IMR-90 (cell line): ENCODE results near the gene SPATA18. TPM values are rescaled to one million over a fixed set of nuclear protein-coding genes. Genes with fewer than 3 reads are reported as not detected.

Experiments used
- ATAC-seq: fragments of 200-7000 bp; cut with Tn5 transposase; 2 replicates; pipeline ENCODE4 v1.9.1; 2020; ENCODE audit warnings: low read depth, mild to moderate bottlenecking, moderate library complexity
- BruUV-seq: library from RNA; stranded (reverse); fragments of 400-500 nt; replicated peaks from 2 replicates; lab custom pipeline; 2021; lab: Mats Ljungman, UMichigan
- CTCF ChIA-PET: fragments of 300-600 bp; formaldehyde crosslinking; extraction: SDS; loops from one replicate; lab custom pipeline; 2021; ENCODE audit warnings: antibody characterized with exemption; lab: Yijun Ruan, JAX
- POLR2A ChIA-PET: fragments of 300-600 bp; sonication (Branson Sonifier 250); formaldehyde crosslinking; loops from one replicate; lab custom pipeline; 2022; ENCODE audit warnings: antibody characterized with exemption; ENCODE audit not compliant: unreplicated experiment; lab: Charles Lee
- DNase-seq: peaks from one replicate; pipeline ENCODE4 v3.0.0; 2013
- H2AFZ ChIP-seq: replicated peaks from 2 replicates; pipeline ENCODE3; 2013; ENCODE audit warnings: low read length, mild to moderate bottlenecking; ENCODE audit not compliant: poor library complexity
- H2AK5ac ChIP-seq: 2 replicates; pipeline ENCODE4 v1.6.1; 2013; ENCODE audit warnings: low read depth, low read length, inconsistent platforms
- H2AK9ac ChIP-seq: replicated peaks from 2 replicates; pipeline ENCODE3; 2013; ENCODE audit warnings: mild to moderate bottlenecking, low read depth, low read length, moderate library complexity; ENCODE audit not compliant: poor library complexity
- H2BK120ac ChIP-seq: 2 replicates; pipeline ENCODE4 v1.6.1; 2013; ENCODE audit warnings: low read depth, low read length, inconsistent platforms
- H2BK15ac ChIP-seq: 3 replicates; pipeline ENCODE4 v1.6.1; 2013; ENCODE audit warnings: low read depth, low read length, inconsistent platforms
- H2BK20ac ChIP-seq: 2 replicates; pipeline ENCODE4 v1.6.1; 2013; ENCODE audit warnings: low read depth, mild to moderate bottlenecking, inconsistent platforms, low read length, moderate library complexity
- H2BK5ac ChIP-seq: 2 replicates; pipeline ENCODE4 v1.6.1; 2013; ENCODE audit warnings: mild to moderate bottlenecking, low read depth, low read length, inconsistent platforms; ENCODE audit not compliant: poor library complexity, severe bottlenecking
- H3K14ac ChIP-seq: replicated peaks from 2 replicates; pipeline ENCODE4 v1.6.1; 2013; ENCODE audit warnings: low read depth, low read length, inconsistent platforms
- H3K18ac ChIP-seq: 2 replicates; pipeline ENCODE4 v1.6.1; 2013; ENCODE audit warnings: low read depth, low read length, control low read depth
- H3K23ac ChIP-seq: 2 replicates; pipeline ENCODE4 v1.6.1; 2013; ENCODE audit warnings: low read depth, low read length, inconsistent platforms
- H3K27ac ChIP-seq: 2 replicates; pipeline ENCODE4 v1.5.1; 2013; ENCODE audit warnings: mild to moderate bottlenecking, control low read depth, low read length; ENCODE audit not compliant: insufficient read depth
- H3K27me3 ChIP-seq: 2 replicates; pipeline ENCODE4 v1.6.1; 2013; ENCODE audit warnings: low read length; ENCODE audit not compliant: control insufficient read depth, insufficient read depth
- H3K36me3 ChIP-seq: 2 replicates; pipeline ENCODE4 v1.6.1; 2013; ENCODE audit warnings: low read length, mixed read lengths; ENCODE audit not compliant: control insufficient read depth, insufficient read depth
- H3K4ac ChIP-seq: 2 replicates; pipeline ENCODE4 v1.6.1; 2013; ENCODE audit warnings: low read depth, low read length, inconsistent platforms
- H3K4me1 ChIP-seq: 2 replicates; pipeline ENCODE4 v1.6.1; 2013; ENCODE audit warnings: low read length, mixed read lengths; ENCODE audit not compliant: control insufficient read depth, insufficient read depth
- H3K4me2 ChIP-seq: 2 replicates; pipeline ENCODE4 v1.6.1; 2013; ENCODE audit warnings: low read depth, mild to moderate bottlenecking, control low read depth, low read length, moderate library complexity
- H3K4me3 ChIP-seq: 2 replicates; pipeline ENCODE4 v1.5.1; 2013; ENCODE audit warnings: low read depth, mild to moderate bottlenecking, control low read depth, low read length, moderate library complexity; ENCODE audit not compliant: insufficient read depth
- H3K56ac ChIP-seq: 2 replicates; pipeline ENCODE4 v1.6.1; 2013; ENCODE audit warnings: low read length, inconsistent platforms; ENCODE audit not compliant: insufficient read depth; ENCODE audit errors: extremely low read depth
- H3K79me1 ChIP-seq, 2 experiments: 2 replicates each; pipeline ENCODE4 v1.6.1; 2013; ENCODE audit warnings: low read length in 2 of 2, inconsistent platforms in 1 of 2, low read depth in 1 of 2
- H3K9ac ChIP-seq: 2 replicates; pipeline ENCODE4 v1.6.1; 2013; ENCODE audit warnings: low read depth, low read length, control low read depth
- H3K9me1 ChIP-seq: 2 replicates; pipeline ENCODE4 v1.6.1; 2013; ENCODE audit warnings: low read length, inconsistent platforms; ENCODE audit not compliant: insufficient read depth
- H3K9me3 ChIP-seq: 2 replicates; pipeline ENCODE4 v1.6.1; 2013; ENCODE audit warnings: low read length; ENCODE audit not compliant: control insufficient read depth, insufficient read depth
- H4K20me1 ChIP-seq: 2 replicates; pipeline ENCODE4 v1.6.1; 2013; ENCODE audit warnings: low read length, inconsistent platforms; ENCODE audit not compliant: insufficient read depth
- H4K5ac ChIP-seq: 2 replicates; pipeline ENCODE4 v1.6.1; 2013; ENCODE audit warnings: mild to moderate bottlenecking, low read depth, low read length, control low read depth
- H4K8ac ChIP-seq, 2 experiments: 2 replicates each; pipeline ENCODE4 v1.6.1; 2013; ENCODE audit warnings: low read depth in 2 of 2, low read length in 2 of 2, control low read depth in 1 of 2, inconsistent platforms in 1 of 2
- H4K91ac ChIP-seq: 2 replicates; pipeline ENCODE4 v1.6.1; 2013; ENCODE audit warnings: low read depth, low read length, inconsistent platforms; ENCODE audit not compliant: insufficient read depth
- BHLHE40 ChIP-seq: fragments of 150-350 bp; IDR thresholded peaks from 2 replicates; pipeline ENCODE4 v1.6.1; 2016; ENCODE audit warnings: mild to moderate bottlenecking, low read depth, low read length
- CHD1 ChIP-seq: IDR thresholded peaks from 2 replicates; pipeline ENCODE4 v1.6.1; 2012; ENCODE audit warnings: low read depth, low read length, improper control_type of control experiment
- CTCF ChIP-seq: conservative IDR thresholded peaks from 2 replicates; pipeline ENCODE4 v1.5.1; 2012; ENCODE audit warnings: mild to moderate bottlenecking, low read depth, low read length, improper control_type of control experiment
- ELK1 ChIP-seq: fragments of 150-350 bp; IDR thresholded peaks from 2 replicates; pipeline ENCODE4 v1.6.1; 2016; ENCODE audit warnings: low read depth, mild to moderate bottlenecking, low read length, moderate library complexity, borderline replicate concordance
- FOS ChIP-seq: fragments of 150-350 bp; IDR thresholded peaks from 2 replicates; pipeline ENCODE4 v1.6.1; 2016; ENCODE audit warnings: low read depth, low read length
- MAFK ChIP-seq: IDR thresholded peaks from 2 replicates; pipeline ENCODE4 v1.6.1; 2012; ENCODE audit warnings: low read depth, low read length, improper control_type of control experiment
- MAZ ChIP-seq: IDR thresholded peaks from 2 replicates; pipeline ENCODE4 v1.6.1; 2012; ENCODE audit warnings: low read depth, mild to moderate bottlenecking, low read length, improper control_type of control experiment, moderate library complexity, borderline replicate concordance
- NFE2L2 ChIP-seq: fragments of 150-350 bp; IDR thresholded peaks from 2 replicates; pipeline ENCODE4 v1.6.1; 2016; ENCODE audit warnings: low read depth, mild to moderate bottlenecking, low read length
- POLR2A ChIP-seq: IDR thresholded peaks from 2 replicates; pipeline ENCODE4 v1.6.1; 2012; ENCODE audit warnings: mild to moderate bottlenecking, low read depth, low read length
- RAD21 ChIP-seq: IDR thresholded peaks from 2 replicates; pipeline ENCODE4 v1.6.1; 2012; ENCODE audit warnings: low read length, improper control_type of control experiment
- RCOR1 ChIP-seq: IDR thresholded peaks from 2 replicates; pipeline ENCODE4 v1.6.1; 2012; ENCODE audit warnings: mild to moderate bottlenecking, low read length, improper control_type of control experiment; ENCODE audit not compliant: insufficient replicate concordance
- SMC3 ChIP-seq: fragments of 150-350 bp; IDR thresholded peaks from 2 replicates; pipeline ENCODE4 v1.6.1; 2016; ENCODE audit warnings: low read depth, mild to moderate bottlenecking, antibody characterized with exemption, low read length, moderate library complexity
- WGBS, 2 experiments: methylation state at CpG; one replicate each; pipeline versions ENCODE4 v1.1.5 to v1.1.7; 2013; ENCODE audit warnings: missing lambda C conversion rate in 2 of 2; ENCODE audit not compliant: insufficient read length in 1 of 2; ENCODE audit errors: extremely low coverage in 2 of 2; 5-methylcytosine and 5-hydroxymethylcytosine counted together
- dilution Hi-C: fragments of 300-500 bp; cut with HindIII; formaldehyde crosslinking; loops from one replicate; pipeline ENCODE4 v1.14.3; 2018; ENCODE audit warnings: low sequenced_read_pairs; ENCODE audit not compliant: unreplicated experiment
- in situ Hi-C: fragments of 300-500 bp; cut with MboI; formaldehyde crosslinking; loops from 3 replicates; pipeline ENCODE4 v1.14.3; 2019; ENCODE audit warnings: low sequenced_read_pairs, inconsistent platforms, mixed read lengths
- intact Hi-C: fragments of 100-400 bp; cut with micrococcal nuclease; formaldehyde crosslinking; loops from 2 replicates; pipeline ENCODE4 v1.10.0; 2022
- polyA plus RNA-seq, 3 experiments: library from polyadenylated mRNA; depleted of rRNA; stranded (reverse); fragments of >200 nt; gene quantifications; 2 replicates each; pipeline ENCODE4 v1.2.3, GENCODE V29; 2012; ENCODE audit warnings: low replicate concordance in 1 of 3
- total RNA-seq: library from RNA; depleted of rRNA; stranded (reverse); fragments of >200 nt; gene quantifications from 2 replicates; pipeline ENCODE4 v1.2.3, GENCODE V29; 2012

SPATA18 gene
- total and polyA plus RNA-seq, 2 of the 4 experiments (the other 2 are of a cell fraction): 3.0 to 4.7 TPM

- Histone ChIP-seq H3K36me3 (no peaks in the 10 kb centered on the region), H3K9me1 (no peaks in the 10 kb centered on the region), H3K4ac (no peak overlapping the region), H4K8ac (no peak overlapping the region), H2BK120ac (no peak overlapping the region), H3K9me3 (no peaks in the 10 kb centered on the region), H3K27me3 (no peaks in the 10 kb centered on the region), H3K18ac (no peak overlapping the region), H3K14ac (no peak overlapping the region), H3K23ac (no peak overlapping the region), H4K20me1 (no peaks in the 10 kb centered on the region; the same call in 1 of the 2 replicates), H3K27ac (no peak overlapping the region), H4K5ac (no peak overlapping the region), H2AK5ac (no peak overlapping the region), H2AK9ac (no peak overlapping the region), H2BK5ac (no peak overlapping the region), H3K4me3 (no peak overlapping the region), H2AFZ (no peak overlapping the region), H3K4me1 (peaks cover 2% of the 10 kb centered on the region), H4K91ac (no peak overlapping the region), H2BK15ac (no peak overlapping the region), H3K79me1 (no peaks in the 10 kb centered on the region), H3K4me2 (no peak overlapping the region), H2BK20ac (no peak overlapping the region), H3K56ac (no peak overlapping the region), H3K9ac (no peak overlapping the region)
- POLR2A ChIA-PET: no interaction called here
- in situ Hi-C loops: no loop called here
- no CpG with 5 or more reads among the region's 2 CpGs for WGBS, 2 experiments
- dilution Hi-C loops: no loop called here
- intact Hi-C loops: no loop called here
- no peak for DNase-seq
- BruUV-seq: no TSS peak
- CTCF ChIA-PET: no interaction called here
- TF ChIP-seq FOS: no peak
- no peak for TF ChIP-seq RAD21
- TF ChIP-seq CTCF: no peak
- no peak for TF ChIP-seq NFE2L2
- TF ChIP-seq BHLHE40: no peak
- no peak for TF ChIP-seq ELK1
- no peak for TF ChIP-seq MAFK
- TF ChIP-seq POLR2A: no peak
- no peak for TF ChIP-seq RCOR1
- TF ChIP-seq CHD1: no peak
- no peak for TF ChIP-seq SMC3
- no peak for TF ChIP-seq MAZ
- no peak for ATAC-seq
Observed at GRCh38 chr4:52005604-52006273, 45.4 kb upstream of the SPATA18 start.
